ACHN (cell line): Measurements from ENCODE around the gene LMOD2.
A peak's percentile ranks its signal among the peaks of the same experiment; 100 is the strongest.
"Not testable (repeated sequence)": the region's sequence is repeated elsewhere in the genome, so short reads cannot be mapped to it uniquely, and the experiment has no call there.

Experiments used
- DNase-seq: peaks from one replicate; pipeline ENCODE4 v3.0.0-alpha.2; 2015
- in situ Hi-C: cut with HindIII; loops from 2 replicates; pipeline ENCODE4 v1.10.0; 2017; ENCODE audit warnings: low sequenced_read_pairs, low pct_ligation_motif_present, low pct_unique_long_range_greater_than_20kb

The LMOD2 gene

GRCh38 chr7:123655614-123656013, at the start of gene LMOD2:
Gene LMOD2, plus strand, starts transcription at chr7:123655866. Its CDS starts 98 bp downstream, at chr7:123655964.
- DNase-seq, result no peak
- in situ Hi-C loops, result no loop called here

GRCh38 chr7:123607423-123607975, 48.2 kb upstream of the LMOD2 start:
- in situ Hi-C loops, result no loop called here
- no peak for DNase-seq

- in situ Hi-C loops, result no loop called here
- DNase-seq, result no peak
Measured at GRCh38 chr7:123608991-123609882, 46.4 kb upstream of the LMOD2 start.

GRCh38 chr7:123609883-123610239, 45.8 kb upstream of the LMOD2 start:
- in situ Hi-C loops, result no loop called here
- no peak for DNase-seq

GRCh38 chr7:123612024-123612423, 43.6 kb upstream of the LMOD2 start:
- no peak for DNase-seq
- in situ Hi-C loops, result no loop called here

- in situ Hi-C loops, result no loop called here
- DNase-seq, result no peak
Measured at GRCh38 chr7:123615344-123615743, 40.3 kb upstream of the LMOD2 start.

- DNase-seq, result no peak
- in situ Hi-C loops, result no loop called here
Measured at GRCh38 chr7:123616223-123616622, 39.4 kb upstream of the LMOD2 start.

- in situ Hi-C loops, result no loop called here
- DNase-seq, result no peak
Measured at GRCh38 chr7:123621707-123622106, 34.0 kb upstream of the LMOD2 start.

GRCh38 chr7:123622660-123623386, 32.8 kb upstream of the LMOD2 start:
- in situ Hi-C loops, result no loop called here
- DNase-seq, result no peak

GRCh38 chr7:123624527-123625183, 31.0 kb upstream of the LMOD2 start:
- in situ Hi-C loops, result no loop called here
- DNase-seq, result peak; percentile 62

GRCh38 chr7:123625254-123625653, 30.4 kb upstream of the LMOD2 start:
- no peak for DNase-seq
- in situ Hi-C loops, result no loop called here

GRCh38 chr7:123627851-123628250, 27.8 kb upstream of the LMOD2 start:
- in situ Hi-C loops, result no loop called here
- DNase-seq, result no peak

- in situ Hi-C loops, result no loop called here
- DNase-seq, result no peak
Measured at GRCh38 chr7:123628829-123629228, 26.8 kb upstream of the LMOD2 start.

- in situ Hi-C loops, result no loop called here
- DNase-seq, result no peak
Measured at GRCh38 chr7:123629281-123629680, 26.4 kb upstream of the LMOD2 start.

GRCh38 chr7:123632808-123633207, 22.9 kb upstream of the LMOD2 start:
- in situ Hi-C loops, result no loop called here
- no peak for DNase-seq

GRCh38 chr7:123633553-123633952, 22.1 kb upstream of the LMOD2 start:
- in situ Hi-C loops, result no loop called here
- DNase-seq, result peak; percentile 53

GRCh38 chr7:123634011-123634573, 21.6 kb upstream of the LMOD2 start:
- DNase-seq, in situ Hi-C loops: not testable (repeated sequence)

GRCh38 chr7:123635551-123636359, 19.9 kb upstream of the LMOD2 start:
- in situ Hi-C loops, result no loop called here
- peak; percentile 67 for DNase-seq
